22Rv1 (cell line): Measurements from ENCODE around the gene SERPINA5.

Experiments
- ZFX ChIP-seq: fragments of 450-650 bp; IDR thresholded peaks from 2 replicates; pipeline ENCODE4 v1.6.1; 2017; ENCODE audit warnings: antibody characterized with exemption, borderline replicate concordance
- TF ChIP-seq, protein P1 (sequence below): fragments of 450-650 bp; IDR thresholded peaks from 2 replicates; pipeline ENCODE4 v1.5.1; 2017; ENCODE audit warnings: mild to moderate bottlenecking

DNA sequence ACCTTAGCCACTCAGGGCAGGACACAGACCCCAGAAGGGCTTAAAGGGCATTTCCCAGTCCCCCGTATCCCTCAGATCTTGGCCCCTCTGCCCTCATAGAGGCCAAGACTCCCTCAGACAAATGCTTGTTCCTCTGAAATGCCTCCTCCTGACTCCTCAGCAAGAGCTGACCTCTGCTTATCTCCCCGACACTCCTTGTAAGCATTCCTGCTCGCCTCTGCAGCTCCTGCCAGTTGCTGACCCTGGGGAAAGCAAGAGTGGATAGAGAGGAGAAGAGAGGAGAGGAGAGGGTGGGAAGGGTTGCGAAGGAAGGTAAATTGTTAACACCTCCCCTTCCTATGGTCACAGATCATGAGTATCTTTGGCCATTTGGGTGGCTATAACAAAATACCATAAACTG is 7.1 kb downstream of the SERPINA5 start:
- TF ChIP-seq, protein P1, sequence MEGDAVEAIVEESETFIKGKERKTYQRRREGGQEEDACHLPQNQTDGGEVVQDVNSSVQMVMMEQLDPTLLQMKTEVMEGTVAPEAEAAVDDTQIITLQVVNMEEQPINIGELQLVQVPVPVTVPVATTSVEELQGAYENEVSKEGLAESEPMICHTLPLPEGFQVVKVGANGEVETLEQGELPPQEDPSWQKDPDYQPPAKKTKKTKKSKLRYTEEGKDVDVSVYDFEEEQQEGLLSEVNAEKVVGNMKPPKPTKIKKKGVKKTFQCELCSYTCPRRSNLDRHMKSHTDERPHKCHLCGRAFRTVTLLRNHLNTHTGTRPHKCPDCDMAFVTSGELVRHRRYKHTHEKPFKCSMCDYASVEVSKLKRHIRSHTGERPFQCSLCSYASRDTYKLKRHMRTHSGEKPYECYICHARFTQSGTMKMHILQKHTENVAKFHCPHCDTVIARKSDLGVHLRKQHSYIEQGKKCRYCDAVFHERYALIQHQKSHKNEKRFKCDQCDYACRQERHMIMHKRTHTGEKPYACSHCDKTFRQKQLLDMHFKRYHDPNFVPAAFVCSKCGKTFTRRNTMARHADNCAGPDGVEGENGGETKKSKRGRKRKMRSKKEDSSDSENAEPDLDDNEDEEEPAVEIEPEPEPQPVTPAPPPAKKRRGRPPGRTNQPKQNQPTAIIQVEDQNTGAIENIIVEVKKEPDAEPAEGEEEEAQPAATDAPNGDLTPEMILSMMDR, result no peak
- TF ChIP-seq ZFX, result no peak
